Omental fat pad (tissue), 4 donors: ENCODE measurements around the gene PIK3C2G. TPM values are rescaled to one million over a fixed set of nuclear protein-coding genes. Genes with fewer than 3 reads are reported as not detected.

Experiments
- ATAC-seq: fragments of 150-250 bp; one replicate; pipeline ENCODE4 v1.9.1; 2016; ENCODE audit warnings: mild to moderate bottlenecking, moderate library complexity; ENCODE audit not compliant: low FRiP score
- DNase-seq: peaks from one replicate; pipeline ENCODE4 v3.0.0-alpha.2; 2019; ENCODE audit warnings: low spot score
- CTCF ChIP-seq, 3 donors: fragments of 450-650 bp; IDR thresholded peaks; one replicate each; pipeline ENCODE4 v1.5.1; 2016 to 2017; ENCODE audit warnings: antibody characterized with exemption in 3 of 3, mild to moderate bottlenecking in 3 of 3, moderate library complexity in 2 of 3
- total RNA-seq, 4 donors: library from RNA; depleted of rRNA; stranded (reverse); fragments of >200 nt; gene quantifications; one replicate each; pipeline ENCODE4 v1.1.0, GENCODE V29; 2016

The PIK3C2G gene
- total RNA-seq, 4 donors from 2014 or later: 0.12 to 0.47 (median 0.19) TPM

DNA sequence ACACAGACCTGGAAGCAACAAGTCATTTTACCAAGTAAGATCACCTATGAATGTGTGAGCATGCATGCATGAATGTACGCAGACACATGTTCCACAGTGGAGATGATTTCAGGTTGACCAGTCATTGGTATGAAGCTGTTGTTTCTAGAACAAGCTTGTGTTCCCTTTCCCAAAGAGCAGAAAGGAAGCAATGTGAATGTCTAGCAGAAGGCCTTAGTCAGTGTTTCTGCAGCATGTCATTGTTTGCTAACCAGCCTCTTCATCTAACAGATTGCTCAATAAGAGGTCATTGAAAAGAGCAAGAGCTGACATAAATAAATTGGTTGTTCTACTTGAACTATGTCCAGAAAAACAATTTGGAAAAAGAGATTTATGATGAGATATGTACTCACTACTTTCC lies 285.1 kb downstream of the PIK3C2G start:
- TF ChIP-seq CTCF (IDR thresholded peaks at IDR 0.05): no peak
- ATAC-seq (peak; percentile 88), DNase-seq (no peak)

- no peak for ATAC-seq
- DNase-seq: no peak
- TF ChIP-seq CTCF (IDR thresholded peaks at IDR 0.05): no peak
Observed at GRCh38 chr12:18549598-18549997, 288.3 kb downstream of the PIK3C2G start.

DNA sequence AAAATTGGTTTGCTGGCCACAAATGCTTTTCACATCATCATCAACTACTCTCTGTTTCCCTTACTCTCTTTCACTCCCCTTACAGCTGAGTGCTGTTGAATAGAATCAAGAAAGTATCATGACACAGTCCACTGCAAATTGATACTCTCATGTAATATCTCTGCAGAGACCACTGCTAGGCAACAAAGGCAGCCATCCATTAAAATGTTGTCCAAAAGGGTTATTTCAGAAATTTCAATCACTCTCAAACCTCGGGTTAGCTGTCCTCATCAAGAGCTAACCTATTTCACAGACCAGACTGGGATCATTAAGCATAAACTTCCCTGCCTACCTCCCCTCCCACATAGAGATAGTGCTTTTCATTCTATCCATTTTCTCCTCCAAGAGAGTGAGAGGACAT lies 289.8 kb downstream of the PIK3C2G start:
- DNase-seq: no peak
- TF ChIP-seq CTCF (IDR thresholded peaks at IDR 0.05): no peak
- ATAC-seq: no peak

DNA sequence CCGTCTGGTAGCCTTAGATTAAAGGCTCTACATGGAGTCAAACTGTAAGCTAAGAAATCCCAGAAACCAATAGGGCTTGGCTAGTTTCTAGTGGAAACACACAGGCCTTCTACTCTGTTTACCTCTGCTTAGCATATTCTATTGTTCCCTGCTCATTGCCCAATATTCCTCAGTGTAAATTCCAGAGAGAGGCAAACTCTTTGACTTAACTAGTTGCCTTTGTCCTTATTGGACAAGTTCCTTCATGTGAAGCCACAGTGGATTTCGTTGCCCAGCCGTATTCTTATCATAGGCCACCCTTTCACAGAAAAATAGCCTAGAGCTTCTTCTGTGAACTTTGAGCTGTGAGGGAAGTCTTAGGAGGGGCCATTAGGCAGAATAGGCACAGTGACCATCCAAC lies 290.4 kb downstream of the PIK3C2G start:
- ATAC-seq (no peak), DNase-seq (no peak)
- no peak for TF ChIP-seq CTCF (IDR thresholded peaks at IDR 0.05)

GRCh38 chr12:18552829-18553228 lies 291.5 kb downstream of the PIK3C2G start:
- no peak for TF ChIP-seq CTCF (IDR thresholded peaks at IDR 0.05)
- DNase-seq (no peak), ATAC-seq (no peak)

- ATAC-seq: peak; percentile 66
- no peak for TF ChIP-seq CTCF (IDR thresholded peaks at IDR 0.05)
- DNase-seq: no peak
Observed at GRCh38 chr12:18556161-18556560, 294.8 kb downstream of the PIK3C2G start.

GRCh38 chr12:18559242-18559641 lies 297.9 kb downstream of the PIK3C2G start:
- no peak for TF ChIP-seq CTCF (IDR thresholded peaks at IDR 0.05)
- no peak for ATAC-seq
- DNase-seq: no peak
